ENCODE data around the gene ARHGAP10.

DNA sequence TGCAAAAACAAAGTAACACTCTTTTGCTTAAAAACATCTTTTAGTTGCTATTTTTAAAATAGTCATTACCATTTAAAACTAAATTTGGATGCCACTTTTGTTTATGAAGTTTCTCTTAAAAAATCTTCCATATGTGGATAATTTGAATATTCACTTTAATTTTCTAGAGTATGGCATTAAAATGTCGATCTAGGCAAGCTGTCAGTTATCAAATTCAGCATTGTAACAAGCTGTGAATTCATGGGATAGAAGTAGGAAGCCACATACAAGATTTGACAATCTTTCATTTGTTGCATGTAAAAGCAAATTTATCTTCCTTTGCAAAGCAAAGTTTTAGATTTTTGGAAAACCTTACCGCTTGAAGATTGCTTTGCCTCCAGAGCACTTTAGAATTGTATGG lies 191.5 kb downstream of the ARHGAP10 start:
- TF ChIP-seq, protein P1, sequence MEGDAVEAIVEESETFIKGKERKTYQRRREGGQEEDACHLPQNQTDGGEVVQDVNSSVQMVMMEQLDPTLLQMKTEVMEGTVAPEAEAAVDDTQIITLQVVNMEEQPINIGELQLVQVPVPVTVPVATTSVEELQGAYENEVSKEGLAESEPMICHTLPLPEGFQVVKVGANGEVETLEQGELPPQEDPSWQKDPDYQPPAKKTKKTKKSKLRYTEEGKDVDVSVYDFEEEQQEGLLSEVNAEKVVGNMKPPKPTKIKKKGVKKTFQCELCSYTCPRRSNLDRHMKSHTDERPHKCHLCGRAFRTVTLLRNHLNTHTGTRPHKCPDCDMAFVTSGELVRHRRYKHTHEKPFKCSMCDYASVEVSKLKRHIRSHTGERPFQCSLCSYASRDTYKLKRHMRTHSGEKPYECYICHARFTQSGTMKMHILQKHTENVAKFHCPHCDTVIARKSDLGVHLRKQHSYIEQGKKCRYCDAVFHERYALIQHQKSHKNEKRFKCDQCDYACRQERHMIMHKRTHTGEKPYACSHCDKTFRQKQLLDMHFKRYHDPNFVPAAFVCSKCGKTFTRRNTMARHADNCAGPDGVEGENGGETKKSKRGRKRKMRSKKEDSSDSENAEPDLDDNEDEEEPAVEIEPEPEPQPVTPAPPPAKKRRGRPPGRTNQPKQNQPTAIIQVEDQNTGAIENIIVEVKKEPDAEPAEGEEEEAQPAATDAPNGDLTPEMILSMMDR (IDR thresholded peaks at IDR 0.05), result no peak
- no peak for TF ChIP-seq POLR2AphosphoS5 (IDR thresholded peaks at IDR 0.05)
- TF ChIP-seq POLR2A (IDR thresholded peaks at IDR 0.05; ENCODE audit: low read depth), result no peak

Measured in esophagus muscularis mucosa (tissue), 3 donors.